HG02623 (cell line): ENCODE data around the gene PFN3.

Experiments
- ATAC-seq: cut with Tn5 transposase; IDR thresholded peaks from one replicate; pipeline ENCODE4 v1.9.1; 2021; ENCODE audit warnings: moderate library complexity; ENCODE audit not compliant: unreplicated experiment

Gene PFN3

GRCh38 chr5:177374211-177374610 lies 26.2 kb downstream of the PFN3 start:
- ATAC-seq = no peak

- ATAC-seq = no peak
These were observed 26.7 kb downstream of the PFN3 start for GRCh38 chr5:177373806-177374205.

GRCh38 chr5:177372910-177373309 lies 27.6 kb downstream of the PFN3 start:
- ATAC-seq = no peak

DNA sequence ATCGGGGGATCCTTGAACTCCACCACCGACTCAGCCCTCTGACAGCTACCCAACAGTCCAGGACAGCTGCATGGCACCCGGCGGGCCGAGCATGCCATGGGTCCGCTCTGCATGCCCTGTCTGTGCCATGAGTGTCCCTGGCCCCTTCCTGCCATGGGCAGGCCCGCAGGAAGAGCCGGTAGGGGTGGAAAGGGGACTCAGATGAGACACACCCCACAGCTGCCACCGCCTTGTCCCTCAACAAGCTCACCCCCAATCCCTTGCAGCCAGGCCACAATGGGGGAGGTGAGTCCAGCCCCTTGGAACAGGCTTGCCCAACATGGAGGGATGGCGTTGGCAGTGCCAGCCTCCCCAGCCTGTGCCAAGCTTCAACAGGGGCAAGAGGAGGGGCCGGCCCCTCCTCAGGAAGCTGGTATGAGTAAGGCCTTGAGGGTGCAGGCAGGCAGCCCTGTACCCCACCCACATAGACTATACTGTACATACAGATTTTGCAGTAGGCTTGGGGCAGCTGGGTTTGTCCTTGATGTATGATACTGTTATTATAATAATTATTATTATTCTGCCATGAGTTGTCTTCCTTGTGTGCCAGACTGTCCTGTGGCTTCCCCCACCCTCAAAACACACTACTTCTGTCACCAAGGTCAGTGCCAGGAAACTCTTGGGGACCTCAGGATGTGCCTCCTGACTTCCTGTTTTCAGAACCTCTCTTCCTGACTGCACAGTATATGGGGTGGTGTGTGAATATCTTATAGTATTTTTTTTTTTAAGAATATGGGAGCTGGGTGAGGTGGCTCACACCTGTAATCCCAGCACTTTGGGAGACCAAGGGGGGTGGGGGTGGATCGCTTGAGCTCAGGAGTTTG lies 28.2 kb downstream of the PFN3 start:
- ATAC-seq = no peak

- no peak for ATAC-seq
These were observed 29.1 kb downstream of the PFN3 start for GRCh38 chr5:177371120-177372033.

- peak; percentile 59 for ATAC-seq
These were observed 29.9 kb downstream of the PFN3 start for GRCh38 chr5:177370488-177371119.

GRCh38 chr5:177369645-177370440 lies 30.6 kb downstream of the PFN3 start:
- no peak for ATAC-seq

DNA sequence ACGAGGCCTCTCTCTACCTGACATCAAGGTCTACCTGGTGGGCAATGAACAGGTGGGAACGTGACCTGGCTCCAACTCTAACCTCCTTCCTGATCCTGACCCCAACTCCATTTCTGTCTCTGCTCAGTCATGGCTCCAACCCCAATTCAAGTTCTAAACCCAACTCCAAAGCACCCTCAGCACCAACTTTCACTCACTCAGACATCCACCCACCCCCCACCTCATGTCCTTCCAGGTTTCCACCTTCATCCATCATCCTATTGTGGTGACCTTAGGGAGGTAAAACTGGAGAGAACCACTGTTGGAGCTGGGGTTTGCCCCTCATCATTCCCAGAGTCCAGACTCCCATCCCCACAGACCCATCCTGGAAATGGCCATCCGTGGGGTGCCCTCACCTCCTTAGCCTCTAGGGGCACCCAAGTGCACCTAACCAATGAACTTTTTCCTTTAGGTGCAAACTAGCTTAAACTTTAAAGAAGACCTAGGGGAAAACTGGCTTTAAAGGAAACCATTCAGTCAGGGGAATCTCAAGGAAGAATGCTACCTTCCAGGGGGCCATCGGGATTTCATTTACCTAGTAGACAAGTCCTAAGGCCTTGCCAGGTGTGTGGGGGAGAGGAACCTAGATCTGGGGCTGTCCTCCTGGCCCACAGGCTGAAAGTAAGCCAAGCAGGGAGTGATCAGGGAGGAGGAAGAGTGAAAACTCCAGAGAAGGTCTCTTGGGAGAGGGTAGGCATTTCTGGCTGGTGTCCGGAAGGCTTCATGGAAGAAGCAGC lies 31.4 kb downstream of the PFN3 start:
- no peak for ATAC-seq

- no peak for ATAC-seq
These were observed 32.2 kb downstream of the PFN3 start for GRCh38 chr5:177367981-177368868.

DNA sequence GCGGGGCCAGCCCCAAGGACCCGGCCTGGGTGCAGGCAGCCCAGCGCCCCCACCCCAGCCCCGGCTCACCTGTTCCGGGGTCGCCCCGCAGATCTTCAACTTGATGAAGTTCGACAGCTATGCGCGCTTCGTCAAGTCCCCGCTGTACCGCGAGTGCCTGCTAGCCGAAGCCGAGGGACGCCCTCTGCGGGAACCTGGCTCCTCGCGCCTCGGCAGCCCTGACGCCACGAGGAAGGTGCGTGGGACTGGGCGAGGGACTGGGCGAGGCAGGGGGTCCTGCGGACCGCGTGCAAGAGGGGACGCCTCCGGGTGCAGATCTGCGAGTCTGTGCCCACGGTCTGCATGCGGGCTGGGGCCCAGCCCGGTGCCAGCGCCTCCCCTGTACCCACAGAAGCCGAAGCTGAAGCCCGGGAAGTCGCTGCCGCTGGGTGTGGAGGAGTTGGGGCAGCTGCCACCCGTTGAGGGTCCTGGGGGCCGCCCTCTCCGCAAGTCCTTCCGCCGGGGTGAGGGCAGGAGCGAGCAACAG lies 33.1 kb downstream of the PFN3 start:
- ATAC-seq = no peak

DNA sequence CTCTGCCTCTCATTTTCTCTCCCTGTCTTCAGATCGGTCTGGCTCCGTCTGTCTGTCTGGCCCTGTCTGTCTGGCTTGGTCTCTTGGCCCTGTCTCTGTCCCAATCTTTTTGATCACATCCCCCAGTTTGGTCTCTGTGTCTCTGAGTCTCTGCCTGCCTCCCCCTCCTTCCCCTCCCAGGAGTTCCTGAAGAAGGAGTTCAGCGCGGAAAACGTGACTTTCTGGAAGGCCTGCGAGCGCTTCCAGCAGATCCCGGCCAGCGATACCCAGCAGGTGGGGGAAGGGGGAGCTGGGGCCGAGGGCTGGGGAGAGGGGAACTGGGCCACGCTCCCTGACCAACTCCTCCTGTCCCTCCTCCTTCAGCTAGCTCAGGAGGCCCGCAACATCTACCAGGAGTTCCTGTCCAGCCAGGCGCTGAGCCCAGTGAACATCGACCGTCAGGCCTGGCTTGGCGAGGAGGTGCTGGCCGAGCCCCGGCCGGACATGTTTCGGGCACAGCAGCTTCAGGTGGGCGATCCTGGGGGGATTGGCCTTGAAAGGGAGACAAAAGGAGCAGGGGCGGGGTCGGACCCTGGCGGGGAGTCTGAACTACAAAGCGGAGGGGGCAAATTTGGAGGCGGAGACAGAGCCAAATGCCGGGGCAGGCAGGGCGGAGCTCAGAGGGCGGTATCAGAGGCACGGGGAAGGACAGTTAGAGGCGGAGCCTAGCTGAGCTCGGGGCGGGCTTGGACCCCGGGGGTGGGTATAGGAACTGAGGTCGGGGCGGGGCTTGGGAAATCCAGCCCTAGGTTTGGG lies 33.7 kb downstream of the PFN3 start:
- no peak for ATAC-seq

DNA sequence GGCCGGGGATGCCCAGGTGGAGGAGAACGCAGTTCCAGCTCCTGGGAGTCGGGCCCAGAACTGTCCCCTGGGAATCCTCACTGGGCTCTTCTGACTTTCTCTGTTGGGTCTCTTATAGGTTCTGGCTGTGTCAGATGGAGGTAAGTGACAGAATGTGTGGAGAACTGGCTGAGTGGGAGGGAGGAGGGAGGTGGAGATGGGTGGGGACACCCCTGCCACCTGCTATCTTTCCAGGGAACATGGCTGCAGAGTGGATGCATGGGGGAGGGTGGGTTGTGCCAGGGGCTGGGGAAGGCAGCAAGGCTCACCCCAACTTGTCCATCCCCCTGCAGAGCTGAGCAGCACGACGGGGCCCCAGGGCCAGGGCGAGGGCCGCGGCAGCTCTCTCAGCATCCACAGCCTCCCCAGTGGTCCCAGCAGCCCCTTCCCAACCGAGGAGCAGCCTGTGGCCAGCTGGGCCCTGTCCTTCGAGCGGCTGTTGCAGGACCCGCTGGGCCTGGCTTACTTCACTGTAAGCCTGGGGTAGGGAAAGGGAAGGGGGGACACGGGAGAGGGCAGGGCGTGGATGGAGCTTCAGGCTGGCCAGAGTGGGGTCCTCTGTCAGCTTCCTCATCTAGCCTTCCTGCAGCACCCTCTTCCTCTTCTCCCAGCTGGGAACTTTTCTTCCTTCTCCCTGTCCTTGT lies 34.5 kb downstream of the PFN3 start:
- ATAC-seq = no peak

DNA sequence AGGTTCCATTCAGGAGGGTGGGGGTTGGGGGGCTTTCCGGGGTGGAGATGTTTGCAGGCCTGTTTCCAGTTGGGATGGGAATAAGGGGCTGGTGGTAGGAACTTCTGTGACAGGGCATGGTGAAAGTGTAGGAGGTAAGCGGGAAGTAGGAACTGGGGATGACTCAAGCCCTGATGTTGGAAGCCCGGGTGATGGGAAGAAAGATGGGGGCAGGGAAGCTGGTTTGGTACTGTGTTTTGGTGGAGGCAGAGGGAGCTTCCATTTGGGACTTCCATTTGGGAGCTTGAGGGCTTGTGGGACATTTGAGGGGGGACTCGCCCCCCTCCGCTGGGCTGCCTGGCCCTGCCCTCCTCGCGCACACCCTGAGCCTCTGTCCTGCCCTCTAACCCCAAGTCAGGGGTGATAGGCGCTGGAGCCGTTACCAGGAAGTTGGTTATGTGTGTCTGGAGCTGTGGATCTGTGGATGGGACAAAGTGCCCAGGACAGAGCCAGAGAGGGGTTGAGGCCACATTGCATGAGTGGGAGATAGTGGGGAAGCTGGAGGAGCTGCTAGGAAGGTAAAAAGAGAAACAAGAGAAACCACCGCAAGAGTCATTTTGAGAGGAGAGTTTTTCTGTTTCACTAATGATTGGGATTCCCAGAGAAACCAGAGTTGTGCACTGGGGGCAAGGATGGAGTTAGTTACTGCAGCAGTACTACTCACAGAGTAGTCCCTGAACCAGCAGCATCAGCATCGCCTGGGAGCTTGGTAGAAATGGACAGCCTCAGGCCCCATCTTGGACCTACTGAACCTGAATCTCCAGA lies 36.1 kb downstream of the PFN3 start:
- no peak for ATAC-seq

DNA sequence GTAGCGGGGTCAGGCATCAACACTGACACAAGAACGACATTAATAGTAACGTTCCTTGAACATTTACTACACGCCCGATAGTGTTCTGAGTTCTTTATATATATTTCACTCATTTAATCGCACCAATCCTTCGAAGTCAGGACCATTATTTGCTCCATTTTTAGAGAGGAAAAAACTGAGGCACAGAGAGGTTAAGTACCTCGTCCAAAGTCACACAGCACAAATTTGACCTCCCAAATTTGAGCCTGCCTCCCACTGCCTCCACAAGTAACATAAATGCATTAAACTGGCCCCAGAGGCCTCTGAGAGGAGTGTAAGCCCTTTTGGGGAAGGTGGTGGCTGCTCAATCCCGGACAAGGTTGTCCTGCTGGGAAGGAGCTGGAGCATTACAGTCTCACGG lies 36.9 kb downstream of the PFN3 start:
- no peak for ATAC-seq

DNA sequence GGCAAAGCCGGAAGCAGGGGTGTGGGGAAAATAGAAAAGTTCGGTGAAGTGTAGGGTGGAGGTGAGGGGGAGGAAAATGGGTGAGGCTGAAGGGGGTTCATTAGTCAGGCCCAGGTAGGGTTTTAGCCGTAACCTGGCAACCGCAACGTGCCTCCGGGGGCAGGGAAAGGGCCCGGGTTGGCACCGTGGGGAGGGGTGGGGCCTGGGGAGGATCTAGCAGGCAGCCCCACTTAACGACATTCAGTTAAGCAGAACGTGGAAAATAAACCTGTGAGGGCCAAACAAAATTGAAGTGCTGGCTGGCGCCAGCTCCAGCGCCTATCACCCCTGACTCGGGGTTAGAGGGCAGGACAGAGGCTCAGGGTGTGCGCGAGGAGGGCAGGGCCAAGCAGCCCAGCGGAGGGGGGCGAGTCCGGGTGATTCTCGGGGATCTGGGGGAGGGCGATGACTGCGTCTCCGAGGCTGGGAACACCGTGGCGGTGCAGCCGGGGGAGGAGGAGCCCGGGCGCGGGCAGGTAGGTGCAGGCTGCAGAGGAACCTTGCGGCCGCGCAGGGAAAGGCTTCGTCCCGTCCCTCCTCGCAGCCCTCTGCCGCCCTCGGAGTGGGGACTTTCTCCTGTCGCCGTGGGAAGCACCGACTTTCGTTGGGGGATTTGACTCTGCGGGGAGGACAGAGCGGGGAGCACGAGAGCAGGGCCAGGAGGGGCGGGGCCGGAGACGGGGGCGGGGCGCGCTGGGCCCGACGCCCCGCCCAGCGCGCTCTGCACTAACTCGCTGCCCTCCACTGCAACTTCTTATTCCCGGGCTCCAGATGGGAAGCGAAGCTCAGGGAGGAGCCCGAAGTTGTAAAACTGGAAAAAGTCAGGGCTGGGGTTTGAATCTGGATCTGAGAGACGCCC lies 37.6 kb downstream of the PFN3 start:
- peak; percentile 44 for ATAC-seq

DNA sequence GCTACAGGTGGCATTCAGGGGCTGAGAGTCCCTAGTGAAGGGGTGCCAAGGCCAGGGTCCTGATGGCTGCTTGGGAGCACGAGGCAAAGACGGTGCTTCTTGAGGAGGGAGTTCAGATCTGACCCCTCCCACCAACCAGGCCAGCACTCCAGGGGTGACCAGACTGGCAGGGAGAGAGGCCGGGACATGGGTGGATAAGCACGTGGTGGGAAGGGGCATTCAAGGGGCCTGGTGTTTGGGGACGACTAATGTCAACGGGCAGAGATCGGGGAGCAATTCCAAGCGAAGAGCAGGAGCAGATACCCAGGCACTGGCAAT lies 38.2 kb downstream of the PFN3 start:
- ATAC-seq = no peak
